Kidney (tissue), 14 donors: ENCODE measurements around the gene PLPP3. TPM values are rescaled to one million over a fixed set of nuclear protein-coding genes. Genes with fewer than 3 reads are reported as not detected.
A peak's percentile ranks its signal among the peaks of the same experiment; 100 is the strongest.

Source experiments
- DNase-seq, 5 donors: peaks; one replicate each; pipeline ENCODE4 v3.0.0-alpha.2; 2013 to 2020
- FAIRE-seq: peaks from 2 replicates; lab custom pipeline; 2012; peaks lifted over from hg19 to GRCh38; lab: Jason Lieb, UNC
- H3K27ac ChIP-seq, 2 donors: one replicate each; pipeline ENCODE4 v1.7.0; 2013; ENCODE audit warnings: low read depth in 2 of 2, low read length in 2 of 2, inconsistent platforms in 1 of 2
- H3K27me3 ChIP-seq: one replicate; pipeline ENCODE4 v1.7.1; 2013; ENCODE audit warnings: low read length, inconsistent platforms; ENCODE audit not compliant: control insufficient read depth, insufficient read depth
- H3K36me3 ChIP-seq, 3 donors: one replicate each; pipeline versions ENCODE4 v1.7.0 to v1.7.1; 2013; ENCODE audit warnings: low read length in 3 of 3, control low read depth in 1 of 3, inconsistent platforms in 1 of 3; ENCODE audit not compliant: insufficient read depth in 3 of 3, control insufficient read depth in 2 of 3
- H3K4me1 ChIP-seq, 3 donors: one replicate each; pipeline versions ENCODE4 v1.7.0 to v1.7.1; 2013; ENCODE audit warnings: low read length in 3 of 3, inconsistent platforms in 1 of 3, low read depth in 1 of 3; ENCODE audit not compliant: control insufficient read depth in 2 of 3, insufficient read depth in 2 of 3
- H3K4me3 ChIP-seq, 3 donors: one replicate each; pipeline versions ENCODE4 v1.7.0 to v1.8.1; 2013; ENCODE audit warnings: low read length in 3 of 3, control low read depth in 1 of 3, inconsistent platforms in 1 of 3
- H3K9ac ChIP-seq, 3 donors: one replicate each; pipeline versions ENCODE4 v1.7.0 to v1.7.1; 2013; ENCODE audit warnings: low read length in 3 of 3, control low read depth in 1 of 3, inconsistent platforms in 1 of 3
- H3K9me3 ChIP-seq, 3 donors: one replicate each; pipeline versions ENCODE4 v1.7.0 to v1.7.1; 2013; ENCODE audit warnings: low read length in 3 of 3, control low read depth in 1 of 3, inconsistent platforms in 1 of 3; ENCODE audit not compliant: control insufficient read depth in 2 of 3, insufficient read depth in 1 of 3
- CTCF ChIP-seq: IDR thresholded peaks from 3 replicates; pipeline ENCODE4 v1.5.1; 2012; ENCODE audit warnings: mild to moderate bottlenecking, moderate library complexity, borderline replicate concordance; ENCODE audit not compliant: insufficient read depth; ENCODE audit errors: extremely low read depth
- intact Hi-C: fragments of 100-400 bp; cut with DNase I; formaldehyde crosslinking; loops from one replicate; pipeline ENCODE4 v1.11.1; 2022
- polyA plus RNA-seq: library from polyadenylated mRNA; stranded (reverse); fragments of 350-450 nt; fragmentation: Illumina TruSeq; extraction: RNeasy Lipid Tissue Mini Kit (QIAGEN cat#74804); gene quantifications from one replicate; pipeline ENCODE4 v1.2.3, GENCODE V29; 2014; ENCODE audit warnings: low read depth, low replicate concordance; ENCODE audit not compliant: insufficient read depth
- total RNA-seq: library from RNA; stranded (reverse); fragmentation: NEBNext Ultra II Directional; extraction: Animal tissue kit (Norgen Biotek cat#: 25700); gene quantifications from one replicate; pipeline ENCODE4 v1.2.1, GENCODE V29; 2021
- donor health status: control.
- donor health status: control.
- donor health status: control.
- donor health status: control.
- donor health status: control.
- donor health status: DM: yes; HTN: yes; CAD: no.
- donor health status: Normal renal cell carcinoma (clear cell type).

PLPP3 gene
- total and polyA plus RNA-seq, 2 donors from 2014 or later, result 100 to 107 TPM

DNA sequence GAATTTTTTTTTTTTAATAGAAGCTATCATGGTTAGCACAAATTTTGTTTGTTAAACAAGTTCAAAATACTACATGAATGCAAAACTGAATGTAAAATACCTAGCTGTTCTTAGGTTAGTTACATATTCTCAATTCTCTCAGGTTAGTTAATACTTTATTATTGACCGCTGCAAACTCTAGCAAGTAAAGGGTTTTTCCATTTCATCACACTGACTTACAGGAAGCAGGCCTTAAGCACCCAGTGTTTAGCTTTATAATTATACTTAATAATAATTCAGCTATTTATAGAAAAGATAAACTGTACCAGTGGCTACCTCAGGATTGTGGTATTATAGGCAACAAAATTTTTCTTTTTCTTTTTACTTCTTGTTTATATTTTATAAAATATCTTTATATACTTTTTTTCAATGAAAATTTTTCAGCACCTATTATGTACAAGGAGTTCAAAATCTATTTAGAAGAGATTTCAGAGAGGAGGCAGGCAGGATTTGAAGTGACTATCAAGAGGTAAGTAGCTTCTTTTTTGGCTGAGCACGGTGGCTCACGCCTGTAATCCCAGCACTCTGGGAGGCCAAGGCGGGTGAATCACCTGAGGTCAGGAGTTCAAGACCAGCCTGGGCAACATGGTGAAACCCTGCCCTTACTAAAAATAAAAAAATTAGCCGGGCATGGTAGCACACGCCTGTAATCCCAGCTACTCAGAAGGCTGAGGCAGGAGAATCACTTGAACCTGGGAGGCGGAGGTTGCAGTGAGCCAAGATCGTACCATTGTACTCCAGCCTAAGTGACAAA is 17.9 kb downstream of the PLPP3 start:
- no peaks in the 10 kb centered on the region for H3K36me3 ChIP-seq
- no peaks in the 10 kb centered on the region for H3K9me3 ChIP-seq
- no peak overlapping the region for H3K9ac ChIP-seq
- no peak for DNase-seq
- peak overlapping the region; percentile 40 to 42 for H3K27ac ChIP-seq
- peak; percentile 50 for FAIRE-seq
- TF ChIP-seq CTCF, result no peak
- intact Hi-C loops, result no loop called here
- no peak overlapping the region for H3K4me3 ChIP-seq
- H3K27me3 ChIP-seq, result no peaks in the 10 kb centered on the region
- peaks cover 0 to 63% (median 42%) of the 10 kb centered on the region in 3 donors for H3K4me1 ChIP-seq

DNA sequence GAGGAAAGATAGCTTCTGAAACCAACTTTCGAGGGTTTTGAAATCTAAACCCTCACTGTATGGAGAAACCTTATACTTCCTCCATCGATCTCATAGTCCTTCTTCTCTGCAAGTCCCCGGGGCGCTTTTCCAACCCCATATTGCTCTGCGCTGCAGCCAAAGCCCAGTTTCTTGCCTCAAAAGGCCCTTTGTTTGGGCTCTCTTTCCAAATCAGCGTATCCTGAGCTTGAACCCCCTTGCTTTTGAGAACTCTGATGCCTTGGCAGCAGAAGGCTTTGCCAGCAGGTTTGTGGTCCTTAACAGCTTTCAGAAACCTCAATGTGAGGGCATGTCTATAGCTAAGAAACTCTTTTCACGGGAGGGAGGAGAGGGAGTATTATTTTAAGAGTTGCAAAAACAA is 21.6 kb downstream of the PLPP3 start:
- no peak for FAIRE-seq
- H3K27ac ChIP-seq, result no peak overlapping the region

GRCh38 chr1:56555448-56555847 is 23.9 kb downstream of the PLPP3 start:
- intact Hi-C loops, result no loop called here
- Histone ChIP-seq H3K9me3 (no peaks in the 10 kb centered on the region), H3K27me3 (no peaks in the 10 kb centered on the region), H3K27ac (peak overlapping the region; percentile 14 to 56), H3K4me1 (peaks cover 0 to 73% (median 37%) of the 10 kb centered on the region in 3 donors), H3K36me3 (peaks cover 0 to 3% (median 0%) of the 10 kb centered on the region in 3 donors), H3K4me3 (no peak overlapping the region), H3K9ac (no peak overlapping the region)
- DNase-seq (no peak), FAIRE-seq (peak; percentile 69)
- TF ChIP-seq CTCF, result no peak

More for the DNA sequence above, 21.6 kb downstream of the PLPP3 start:
- Histone ChIP-seq H3K36me3 (peaks cover 0 to under 1% (median 0%) of the 10 kb centered on the region in 3 donors), H3K9me3 (no peaks in the 10 kb centered on the region), H3K9ac (no peak overlapping the region), H3K27me3 (no peaks in the 10 kb centered on the region), H3K4me3 (no peak overlapping the region), H3K4me1 (peaks cover 0 to 60% (median 32%) of the 10 kb centered on the region in 3 donors)
- no peak for DNase-seq
- intact Hi-C loops, result no loop called here
- TF ChIP-seq CTCF, result no peak
